NCI-H1694 treated with DMSO at 0.1 percent for 48 hours (cell line): ENCODE results near the gene CCL14.
"Not testable (repeated sequence)": the region's sequence is repeated elsewhere in the genome, so short reads cannot be mapped to it uniquely, and the experiment has no call there.

Experiments used
- DNase-seq: peaks from one replicate; lab custom pipeline; 2025; lab: John Stamatoyannopoulos, UW

The CCL14 gene

DNA sequence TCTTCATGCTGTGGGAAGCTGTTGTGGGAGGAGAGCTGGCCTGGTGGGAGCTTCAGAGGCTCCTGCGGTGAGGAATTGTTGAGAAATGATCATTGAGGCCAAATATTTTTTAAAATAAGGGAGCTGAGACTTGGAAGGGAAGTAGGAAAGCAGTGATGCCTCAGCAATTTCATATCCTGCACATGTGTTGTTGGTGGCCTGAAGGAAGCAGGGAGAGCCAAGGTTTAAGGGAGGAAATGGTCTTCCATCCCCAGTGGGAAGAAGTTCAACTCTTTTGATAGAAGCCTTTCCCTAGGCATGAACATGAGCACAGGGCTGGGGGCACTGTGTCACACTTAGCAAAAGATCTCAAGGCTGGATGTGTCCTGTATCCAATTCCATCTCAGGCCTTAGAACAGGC, at the start of gene CCL14:
Gene CCL14, minus strand, starts transcription at position 87 of the 400 bp plus-strand sequence. Its CDS starts 80 bp downstream, at position 7.
- DNase-seq = no peak

DNA sequence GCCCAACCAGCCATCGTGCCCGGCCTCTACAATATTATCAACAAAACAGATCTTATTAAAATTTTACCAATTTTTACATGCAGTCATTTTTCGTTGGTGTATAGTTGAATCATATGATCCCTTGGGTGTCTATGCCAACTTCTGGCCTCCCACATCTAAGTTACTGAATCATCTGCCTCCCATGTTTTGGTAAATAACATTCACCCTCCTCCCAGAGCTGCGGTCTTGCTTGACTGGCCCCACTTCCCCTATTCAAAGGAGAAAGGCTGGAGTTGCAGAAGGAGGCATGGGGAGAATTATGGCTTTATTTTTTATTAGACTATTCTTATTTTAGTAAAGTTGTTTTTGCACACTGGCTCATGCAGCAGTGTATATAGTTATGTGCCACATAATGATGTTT, 49.7 kb upstream of the CCL14 start:
- no peak for DNase-seq

DNA sequence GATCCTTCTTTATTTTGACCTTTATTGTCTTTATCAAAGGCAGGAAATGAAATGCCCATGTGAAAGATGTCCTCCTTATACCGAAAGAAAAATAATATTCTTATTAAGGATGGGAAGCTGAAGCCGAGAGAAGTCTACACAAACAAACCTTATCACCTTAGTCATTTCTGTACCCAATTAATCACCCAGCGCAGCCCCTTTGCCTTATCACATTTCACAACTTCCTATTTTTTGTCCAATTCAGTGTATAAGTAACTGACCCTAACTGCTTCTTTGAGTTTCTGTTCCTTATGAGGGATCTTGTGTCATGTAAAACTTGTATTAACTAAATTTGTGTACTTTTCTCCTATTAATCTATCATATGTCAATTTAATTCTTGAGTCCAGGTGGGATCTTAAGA, 47.6 kb upstream of the CCL14 start:
- DNase-seq = no peak

- no peak for DNase-seq
Observed at GRCh38 chr17:36030956-36031355, 44.4 kb upstream of the CCL14 start.

DNA sequence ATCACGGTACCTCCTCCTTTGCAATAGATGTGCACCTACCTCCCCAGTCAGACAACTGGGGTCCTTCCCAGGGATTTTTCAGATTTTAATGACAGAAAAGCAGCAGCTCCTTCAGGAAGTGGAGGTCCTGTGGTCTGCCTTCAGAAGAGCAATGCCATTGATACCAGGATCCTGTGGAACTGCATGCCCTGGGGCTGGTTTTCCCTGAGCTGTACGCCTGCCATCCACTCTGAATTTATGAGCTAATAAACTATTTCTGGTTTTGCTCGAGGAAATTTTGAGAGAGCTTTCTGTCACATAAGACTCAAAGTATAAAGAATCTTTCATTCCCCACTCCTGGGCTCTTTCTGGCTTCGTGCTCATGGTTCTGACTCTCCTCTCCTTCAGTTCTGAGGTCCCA, 41.2 kb upstream of the CCL14 start:
- no peak for DNase-seq

DNA sequence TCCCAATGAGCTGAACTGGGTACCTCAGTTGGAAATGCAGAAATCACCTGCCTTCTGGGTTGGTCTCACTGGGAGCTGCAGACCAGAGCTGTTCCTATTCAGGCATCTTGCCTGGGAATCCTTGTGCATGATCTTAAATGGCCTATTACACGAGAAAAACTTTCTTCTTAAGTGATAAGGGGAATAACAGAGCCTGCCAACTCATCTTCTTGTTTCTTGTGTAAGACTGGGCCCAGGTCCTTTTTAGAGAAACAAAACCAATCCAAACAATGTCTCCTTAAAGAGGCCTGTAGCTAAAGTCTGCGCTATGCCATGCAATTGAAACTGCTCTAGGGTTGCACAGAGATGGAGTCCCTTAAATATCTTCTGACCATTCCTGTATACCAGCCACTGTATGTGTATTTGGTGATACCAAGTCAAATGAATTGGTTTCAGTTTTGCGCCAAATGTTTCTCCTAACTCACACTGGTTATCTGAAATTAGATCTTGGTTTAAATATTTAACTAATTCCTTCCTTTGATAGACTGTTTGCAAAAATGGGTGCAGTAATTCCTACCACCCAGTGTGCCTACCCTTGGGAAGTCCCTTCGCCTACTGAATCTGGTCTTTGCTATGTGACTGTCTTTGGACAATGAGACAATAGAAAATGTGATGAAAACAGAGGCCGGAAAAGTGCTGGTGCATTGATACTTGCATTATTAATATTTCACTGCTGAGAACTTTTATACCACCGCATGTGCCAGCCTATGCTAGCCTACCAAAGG, 37.8 kb upstream of the CCL14 start:
- no peak for DNase-seq

- no peak for DNase-seq
Observed at GRCh38 chr17:36019423-36019822, 32.9 kb upstream of the CCL14 start.

DNA sequence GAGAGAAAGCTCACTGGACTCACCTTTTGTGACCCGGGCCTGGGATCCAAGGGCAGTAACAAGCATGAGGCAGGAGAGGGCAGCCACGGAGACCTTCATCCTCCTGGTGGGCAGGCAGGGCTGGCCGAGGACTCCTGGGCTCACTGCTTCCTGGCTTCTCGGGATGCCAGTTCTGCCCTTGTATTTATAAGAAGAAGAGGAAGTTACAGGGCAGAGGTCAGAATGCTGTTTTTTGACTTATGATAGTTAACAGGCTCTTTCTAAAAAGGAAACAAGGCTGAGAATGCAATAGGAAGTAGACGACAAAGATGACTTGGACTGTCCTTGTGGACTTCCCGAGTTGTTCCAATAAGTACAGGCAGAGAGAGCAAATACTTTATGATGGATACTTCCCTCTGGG, 31.3 kb upstream of the CCL14 start, which contains the start of gene CCL23:
Gene CCL23, minus strand, starts transcription at position 174 of the 400 bp plus-strand sequence. Its CDS starts 75 bp downstream, at position 99.
- DNase-seq = no peak

DNA sequence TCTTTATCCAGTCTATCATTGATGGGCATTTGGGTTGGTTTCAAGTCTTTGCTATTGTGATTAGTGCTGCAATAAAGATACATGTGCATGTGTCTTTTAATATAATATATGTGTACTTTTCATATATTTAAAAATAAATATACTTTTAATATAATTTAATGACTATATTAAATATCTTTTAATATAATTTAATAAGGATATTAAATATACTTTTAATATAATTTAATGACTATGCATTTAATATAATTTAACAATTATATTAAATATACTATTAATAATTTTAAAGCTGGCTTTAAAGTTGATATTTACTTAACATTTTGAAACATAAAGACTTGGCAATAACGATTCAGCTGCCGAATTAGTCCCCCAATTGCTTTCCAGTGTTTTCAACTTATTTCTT, 30.0 kb upstream of the CCL14 start:
- no peak for DNase-seq

- DNase-seq = not testable (repeated sequence)
Observed at GRCh38 chr17:36015895-36016294, 29.4 kb upstream of the CCL14 start.

DNA sequence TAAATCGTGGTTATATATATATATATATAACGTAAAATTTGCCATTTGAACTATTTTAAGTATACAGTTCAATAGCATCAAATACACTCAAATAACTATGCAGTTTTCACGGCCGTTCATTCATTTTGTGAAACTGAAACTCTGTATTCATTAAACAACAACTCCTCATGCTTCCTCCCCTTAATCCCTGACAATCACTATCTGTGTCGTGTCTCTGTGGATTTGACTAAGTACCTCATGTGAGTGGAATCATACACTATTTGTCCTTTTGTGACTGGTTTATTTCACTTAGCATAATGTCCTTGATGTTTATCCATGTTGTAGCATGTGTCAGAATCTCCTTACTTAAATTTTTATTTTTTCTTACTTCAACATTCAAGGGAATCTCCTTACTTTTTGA, 28.4 kb upstream of the CCL14 start:
- no peak for DNase-seq

DNA sequence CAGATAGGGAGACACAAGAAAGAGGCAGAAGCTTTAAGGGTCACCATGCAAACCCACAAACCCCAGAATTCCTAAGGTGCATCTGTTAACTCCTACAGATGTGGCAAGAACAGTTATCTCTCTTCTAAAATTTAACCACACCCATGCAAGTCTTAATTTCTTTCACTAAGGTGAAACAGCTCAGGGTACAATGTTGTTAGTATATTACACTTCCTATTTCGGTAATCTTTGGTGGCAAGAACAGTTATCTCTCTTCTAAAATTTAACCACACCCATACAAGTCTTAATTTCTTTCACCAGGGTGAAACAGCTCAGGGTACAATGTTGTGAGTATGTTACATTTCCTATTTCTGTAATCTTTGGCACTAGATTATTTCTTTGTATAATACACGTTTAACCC, 24.7 kb upstream of the CCL14 start:
- no peak for DNase-seq

GRCh38 chr17:36008998-36009665, 22.6 kb upstream of the CCL14 start:
- no peak for DNase-seq

DNA sequence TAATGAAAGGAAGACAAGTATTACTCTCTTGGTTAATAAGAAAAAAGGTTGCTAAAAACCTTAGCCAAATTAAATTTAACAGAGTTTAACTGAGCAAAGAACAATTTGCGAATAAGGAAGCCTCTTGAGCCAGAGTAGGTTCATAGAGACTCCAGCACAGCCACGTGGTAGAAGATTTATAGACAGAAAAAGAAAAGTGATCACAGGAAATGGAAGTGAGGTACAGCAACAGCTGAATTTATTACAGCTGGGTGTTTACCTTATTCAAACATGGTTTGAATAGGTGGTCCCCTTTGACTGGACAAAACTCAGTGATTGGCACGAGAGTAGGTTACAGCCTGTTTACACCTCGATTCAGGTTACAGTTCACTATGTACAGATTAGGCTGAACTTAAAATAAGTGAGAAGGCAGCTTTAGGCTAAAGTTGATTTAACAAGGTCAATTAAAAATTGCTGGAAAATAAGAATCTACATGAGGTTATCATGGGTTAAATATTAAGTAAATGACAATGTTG, 18.1 kb upstream of the CCL14 start:
- no peak for DNase-seq

DNA sequence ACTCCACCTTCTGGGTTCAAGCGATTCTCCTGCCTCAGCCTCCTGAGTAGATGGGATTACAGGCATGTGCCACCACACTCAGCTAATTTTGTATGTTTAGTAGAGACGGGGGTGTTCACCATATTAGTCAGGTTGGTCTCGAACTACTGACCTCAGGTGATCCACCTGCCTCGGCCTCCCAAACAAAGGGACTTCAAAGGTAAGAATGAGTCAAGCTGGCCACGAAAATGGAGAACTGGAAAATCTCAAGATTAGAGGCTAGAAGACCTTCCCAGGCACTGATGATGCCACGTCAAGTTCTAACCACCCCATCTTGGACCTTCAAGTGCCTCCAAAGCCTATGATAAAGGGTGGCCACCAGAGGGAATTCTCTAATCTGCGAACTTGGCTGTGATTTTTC, 16.1 kb upstream of the CCL14 start:
- no peak for DNase-seq

DNA sequence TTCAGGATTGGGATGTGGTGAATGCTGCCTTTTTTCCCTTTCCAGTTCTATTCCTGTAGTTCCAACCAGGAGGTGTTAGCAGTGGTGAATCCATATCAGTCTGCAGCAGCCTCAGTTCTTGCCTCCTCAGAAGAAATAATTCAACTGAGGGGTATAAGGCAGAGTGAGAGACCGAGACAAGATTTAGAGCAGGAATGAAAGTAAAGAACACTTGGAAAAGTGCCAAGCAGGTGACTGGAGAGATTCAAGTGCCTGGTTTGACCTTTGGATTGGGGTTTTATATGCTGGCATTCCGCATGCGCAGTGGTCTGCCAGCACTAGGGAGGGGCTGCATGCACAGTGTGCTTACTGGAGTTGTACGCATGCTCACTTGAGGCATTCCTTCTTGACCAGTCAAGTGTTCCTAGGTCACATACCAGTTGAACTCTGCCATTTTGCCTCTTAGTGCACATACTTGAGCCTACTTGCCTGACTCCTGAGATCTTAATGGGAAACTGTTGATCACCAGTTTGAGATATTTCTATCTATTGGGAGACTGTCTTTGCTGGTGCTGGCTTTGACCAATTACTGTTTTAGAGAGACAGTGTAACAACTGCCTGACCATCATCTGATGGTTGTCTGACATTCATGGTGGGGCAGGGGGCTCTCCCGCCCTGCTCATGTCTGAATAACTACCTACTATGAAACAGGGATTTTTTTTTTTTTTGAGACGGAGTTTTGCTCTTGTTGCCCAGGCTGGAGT, 15.5 kb upstream of the CCL14 start:
- DNase-seq = no peak

GRCh38 chr17:36001110-36001771, 14.7 kb upstream of the CCL14 start, which contains the start of gene CCL15:
CCL15 (minus strand) TSS chr17:36001553; CDS start chr17:36001492, 61 bp downstream.
- no peak for DNase-seq

DNA sequence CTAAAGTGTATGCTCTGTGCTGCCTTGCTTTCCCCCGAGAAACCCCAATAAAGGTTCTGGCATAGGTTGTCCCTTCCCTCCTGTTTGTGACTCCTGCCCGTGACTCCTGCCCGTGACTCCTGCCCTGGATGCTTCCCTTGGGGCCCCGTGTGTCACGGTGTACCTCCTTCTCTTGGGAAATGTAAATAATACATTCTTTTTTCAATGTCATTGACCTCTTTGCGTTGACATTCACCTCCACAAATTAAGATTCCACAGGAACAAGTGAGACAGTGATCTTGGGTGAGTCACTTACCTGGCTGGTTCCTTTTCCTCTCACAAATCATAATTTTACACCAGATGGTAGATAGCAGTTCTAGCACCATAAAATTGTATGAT, 14.2 kb upstream of the CCL14 start:
- no peak for DNase-seq

- DNase-seq = no peak
Observed at GRCh38 chr17:35998756-35999155, 12.2 kb upstream of the CCL14 start.

DNA sequence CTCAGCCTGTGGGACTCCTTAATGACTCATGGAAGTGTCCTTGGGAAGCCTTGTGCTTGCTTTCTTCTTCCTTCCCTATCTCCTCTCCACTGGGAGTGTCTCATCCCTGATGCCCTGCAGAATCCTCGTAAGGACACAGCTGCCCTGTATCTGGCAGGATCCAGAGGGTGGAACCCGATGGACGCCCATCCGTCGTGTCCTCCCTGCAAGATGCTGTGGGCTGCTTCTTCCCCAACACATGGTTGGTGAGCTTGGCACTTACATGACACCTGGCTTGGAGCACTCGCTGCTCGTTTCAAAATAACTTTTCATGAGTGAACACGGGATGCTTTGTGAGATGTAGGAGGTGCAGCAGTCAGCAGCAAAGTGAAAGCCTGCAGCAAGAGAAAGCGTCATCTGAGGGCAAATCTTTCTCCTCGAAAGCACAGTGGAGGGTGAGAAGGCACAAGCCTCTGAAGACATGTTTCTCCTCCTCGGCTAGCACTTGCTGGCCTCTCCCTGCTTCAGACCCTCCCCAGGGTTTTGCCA, 11.6 kb upstream of the CCL14 start:
- DNase-seq = no peak

GRCh38 chr17:35995346-35995745, 8.8 kb upstream of the CCL14 start:
- not testable (repeated sequence) for DNase-seq

DNA sequence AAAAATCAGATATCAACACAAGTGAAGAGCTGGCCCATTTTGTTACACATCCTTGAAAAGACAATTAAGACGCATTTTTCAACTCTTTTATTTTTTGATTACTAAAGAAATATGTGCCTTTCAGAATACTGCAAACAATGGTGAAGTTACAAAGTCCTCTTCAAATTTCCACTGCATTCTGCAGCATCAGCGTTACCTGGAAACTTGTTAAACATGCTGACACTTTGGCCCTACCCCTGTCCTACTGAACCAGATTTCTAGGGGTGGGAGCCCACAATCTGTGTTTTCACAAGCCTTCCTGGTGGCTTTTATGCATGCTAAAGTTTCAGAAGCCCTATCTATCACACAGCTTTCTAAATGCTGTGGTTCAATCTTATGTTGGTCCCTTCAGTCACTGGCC, 4.5 kb upstream of the CCL14 start:
- DNase-seq = no peak
